NCI-H748 treated with DMSO at 0.1 percent for 48 hours (cell line): ENCODE results near the gene ZNF415.
"Not testable (repeated sequence)": the region's sequence is repeated elsewhere in the genome, so short reads cannot be mapped to it uniquely, and the experiment has no call there.

Experiments used
- DNase-seq: peaks from one replicate; lab custom pipeline; 2025; lab: John Stamatoyannopoulos, UW

ZNF415 gene

DNA sequence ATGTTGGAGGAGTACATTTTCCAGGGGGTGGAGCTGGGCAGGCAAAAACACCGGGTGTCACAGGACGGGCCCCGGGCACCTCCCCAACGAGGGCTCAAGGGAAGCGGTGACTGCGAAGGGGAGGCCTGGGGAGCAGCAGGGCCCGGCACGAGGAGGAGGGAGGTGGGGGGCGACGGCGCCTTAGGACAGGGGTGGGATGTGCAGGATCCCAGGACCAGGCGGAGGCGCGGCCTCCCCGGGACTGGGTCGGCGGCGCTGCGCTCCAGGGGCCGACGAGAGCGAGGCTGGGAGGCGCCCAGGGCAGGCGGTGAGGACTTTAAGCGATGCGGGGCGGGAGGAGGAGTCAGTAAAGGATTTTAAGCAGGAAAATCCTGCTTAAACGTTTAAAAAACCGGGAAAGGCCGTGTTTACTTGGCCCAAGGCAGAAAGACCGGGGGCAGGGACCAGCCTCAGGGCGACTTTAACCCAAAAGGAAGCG is 29.9 kb downstream of the ZNF415 start:
- peak; percentile 17 for DNase-seq

DNA sequence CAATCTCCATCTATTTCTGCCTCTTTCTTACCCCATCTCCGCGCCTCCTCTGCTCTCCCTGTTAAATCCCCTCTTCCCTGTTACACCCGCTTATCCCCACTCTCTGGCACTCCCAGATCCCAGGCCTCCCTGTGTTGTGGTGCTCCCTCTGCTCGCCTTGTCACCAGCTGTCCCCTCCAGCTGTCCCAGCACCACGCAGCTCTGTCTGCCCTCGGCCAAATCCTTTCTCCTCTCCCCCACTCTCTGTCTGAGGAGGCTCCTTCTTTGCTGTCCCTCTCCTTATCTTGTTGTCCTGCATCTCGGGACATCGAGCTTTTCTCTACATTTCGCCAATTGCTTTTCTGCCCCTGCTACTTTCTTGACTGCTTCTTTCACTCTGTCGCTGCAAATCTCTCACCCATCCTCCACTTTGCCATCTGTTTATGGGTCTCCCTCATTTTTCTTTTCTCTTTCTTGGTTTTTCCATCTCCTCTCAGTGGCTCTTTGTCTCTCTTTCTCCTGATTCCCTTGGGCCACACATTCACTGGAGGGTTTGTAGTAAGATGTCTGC is 30.4 kb downstream of the ZNF415 start:
- DNase-seq, result peak; percentile 6

DNA sequence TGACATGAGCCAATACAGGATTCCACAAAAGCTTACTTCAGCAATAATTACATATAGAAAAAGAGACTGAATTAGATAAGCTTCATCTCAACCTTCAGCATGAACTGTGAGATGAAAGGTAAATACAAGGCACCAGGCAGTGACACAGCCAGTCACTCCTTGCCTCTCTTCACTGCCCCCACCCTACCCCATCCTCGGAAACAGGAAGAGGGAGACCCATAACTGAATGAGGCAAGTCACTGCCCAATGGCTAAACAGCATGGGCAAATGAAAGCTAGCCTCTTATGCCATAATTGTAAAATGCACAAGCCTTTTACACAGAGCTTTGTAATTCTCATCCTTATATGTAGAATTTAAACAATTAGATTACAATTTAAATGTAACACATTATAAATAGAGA is 31.2 kb downstream of the ZNF415 start:
- no peak for DNase-seq

DNA sequence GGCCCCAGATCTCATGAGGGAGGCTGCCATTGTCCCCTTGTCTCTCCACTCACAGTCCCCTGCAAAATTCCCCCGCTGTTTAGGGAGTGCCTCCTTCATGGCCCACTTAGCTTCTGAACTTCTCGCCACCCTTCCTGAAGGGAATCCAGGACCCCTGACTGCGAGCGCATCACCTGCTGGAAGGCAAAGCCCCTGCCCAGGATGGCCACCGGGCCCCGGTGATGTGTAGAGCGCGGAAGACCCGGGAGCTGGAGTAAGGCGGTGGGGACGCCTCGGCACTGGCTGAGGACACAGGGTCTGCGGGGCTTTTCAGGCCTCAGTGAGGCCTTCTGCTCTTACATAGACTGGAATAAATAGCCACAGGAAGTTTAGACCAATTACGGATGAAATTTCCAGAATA is 34.1 kb downstream of the ZNF415 start:
- DNase-seq, result not testable (repeated sequence)

DNA sequence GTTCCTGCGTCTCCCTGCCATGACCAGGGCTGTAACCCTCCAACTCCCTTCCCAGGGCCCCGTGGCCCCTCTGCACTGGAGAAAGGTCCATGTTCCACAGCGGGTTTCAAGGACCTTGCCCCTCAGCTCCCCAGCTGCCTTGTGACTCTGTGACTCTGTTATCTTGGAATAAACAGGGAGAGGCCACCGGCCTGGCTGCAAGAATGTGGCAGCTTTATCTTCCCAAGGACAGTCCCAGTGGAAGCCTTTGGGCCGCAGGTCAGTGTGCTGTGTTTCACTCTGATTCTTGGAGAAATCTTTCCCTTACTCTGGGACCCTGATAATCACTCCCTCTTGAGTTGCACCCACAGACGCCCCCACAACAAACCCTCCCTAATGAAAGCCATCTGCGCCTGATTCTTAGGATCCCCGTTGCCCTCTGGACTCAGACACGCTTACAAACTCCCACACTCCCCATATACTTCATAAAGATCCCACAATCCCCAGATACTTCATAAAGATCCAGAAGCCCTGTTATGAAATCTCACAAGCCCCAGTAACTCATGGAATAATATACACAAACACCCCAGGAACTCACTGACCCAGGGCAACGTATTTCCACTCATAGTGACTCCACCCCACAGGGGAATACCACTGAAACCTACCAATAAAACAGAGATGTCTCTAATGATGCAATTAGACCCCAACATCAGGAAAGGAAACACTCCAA is 35.6 kb downstream of the ZNF415 start:
- DNase-seq, result not testable (repeated sequence)

DNA sequence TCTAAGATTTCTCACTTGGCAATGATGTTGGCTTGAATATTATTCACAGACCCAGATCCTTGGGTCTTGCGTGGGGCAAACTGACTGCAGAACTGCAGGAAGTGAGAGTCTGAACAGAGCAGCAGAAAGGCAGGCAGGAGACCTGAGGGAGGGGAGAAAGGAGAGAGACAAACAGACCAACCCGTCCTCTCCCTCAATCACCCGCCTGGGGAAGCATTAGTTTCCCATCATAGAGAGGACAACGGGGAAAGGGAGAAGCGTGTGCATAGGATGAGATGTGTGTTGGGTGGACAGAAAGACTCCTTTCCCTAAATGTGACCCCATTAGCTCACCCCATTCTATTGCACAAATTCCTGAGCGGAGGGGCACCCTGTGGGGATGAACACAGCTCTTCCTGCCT is 36.1 kb downstream of the ZNF415 start:
- DNase-seq, result not testable (repeated sequence)

DNA sequence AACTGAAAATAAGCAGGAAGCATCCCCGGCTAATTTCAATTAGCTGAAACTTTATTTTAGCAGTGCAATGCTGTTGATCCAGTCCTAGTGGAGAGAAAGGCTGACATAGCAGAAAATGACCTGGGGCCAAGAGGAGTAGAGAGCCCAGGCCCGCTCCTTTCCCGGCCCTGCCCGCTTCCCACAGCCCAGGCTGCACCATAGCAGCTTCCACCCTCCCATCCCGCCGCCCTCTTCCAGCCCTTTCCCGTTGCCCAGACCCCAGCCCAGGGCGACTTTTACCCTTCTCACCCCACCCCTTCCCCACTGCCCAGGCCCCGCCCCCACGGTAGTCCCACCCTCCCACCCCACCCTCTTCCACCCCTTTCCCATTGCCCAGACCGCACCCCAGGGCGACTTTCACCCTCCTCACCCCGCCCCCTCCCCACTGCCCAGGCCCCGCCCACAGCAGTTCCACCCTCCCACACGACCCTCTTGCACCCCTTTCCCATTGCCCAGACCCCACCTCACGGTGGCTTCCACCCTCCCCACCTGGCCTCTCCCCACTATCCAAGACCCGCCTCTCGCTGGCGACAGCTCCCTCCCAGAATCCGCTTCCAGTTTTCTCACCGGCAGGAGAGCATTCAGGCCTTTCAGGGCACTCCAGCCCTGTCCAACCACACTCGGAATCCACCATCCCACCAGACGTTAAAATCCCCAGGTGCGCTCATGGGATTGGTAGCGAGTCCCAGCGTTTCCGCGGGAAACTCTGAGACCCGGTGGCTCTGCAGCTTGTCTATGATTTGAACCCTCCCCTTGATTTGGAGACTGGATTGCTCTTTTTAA is 37.7 kb downstream of the ZNF415 start:
- DNase-seq, result no peak

DNA sequence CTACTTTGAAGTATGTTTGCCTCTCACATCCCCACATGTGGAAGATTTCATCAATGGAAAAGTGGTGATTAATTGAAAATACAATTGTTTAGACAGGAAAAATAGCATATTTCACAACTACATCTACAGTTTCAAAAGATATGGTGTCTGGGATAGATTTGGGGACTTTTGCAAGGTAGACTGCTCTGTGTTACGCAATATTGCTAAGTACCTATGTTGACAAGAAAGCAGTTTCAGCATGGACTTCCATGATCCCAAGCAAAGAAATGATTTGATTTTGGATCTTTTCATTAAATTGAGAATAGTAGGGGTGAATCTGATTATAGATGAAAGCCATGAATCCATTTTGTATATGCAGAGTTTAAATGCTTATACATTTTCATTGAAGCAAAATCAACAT is 40.0 kb downstream of the ZNF415 start:
- DNase-seq, result no peak

DNA sequence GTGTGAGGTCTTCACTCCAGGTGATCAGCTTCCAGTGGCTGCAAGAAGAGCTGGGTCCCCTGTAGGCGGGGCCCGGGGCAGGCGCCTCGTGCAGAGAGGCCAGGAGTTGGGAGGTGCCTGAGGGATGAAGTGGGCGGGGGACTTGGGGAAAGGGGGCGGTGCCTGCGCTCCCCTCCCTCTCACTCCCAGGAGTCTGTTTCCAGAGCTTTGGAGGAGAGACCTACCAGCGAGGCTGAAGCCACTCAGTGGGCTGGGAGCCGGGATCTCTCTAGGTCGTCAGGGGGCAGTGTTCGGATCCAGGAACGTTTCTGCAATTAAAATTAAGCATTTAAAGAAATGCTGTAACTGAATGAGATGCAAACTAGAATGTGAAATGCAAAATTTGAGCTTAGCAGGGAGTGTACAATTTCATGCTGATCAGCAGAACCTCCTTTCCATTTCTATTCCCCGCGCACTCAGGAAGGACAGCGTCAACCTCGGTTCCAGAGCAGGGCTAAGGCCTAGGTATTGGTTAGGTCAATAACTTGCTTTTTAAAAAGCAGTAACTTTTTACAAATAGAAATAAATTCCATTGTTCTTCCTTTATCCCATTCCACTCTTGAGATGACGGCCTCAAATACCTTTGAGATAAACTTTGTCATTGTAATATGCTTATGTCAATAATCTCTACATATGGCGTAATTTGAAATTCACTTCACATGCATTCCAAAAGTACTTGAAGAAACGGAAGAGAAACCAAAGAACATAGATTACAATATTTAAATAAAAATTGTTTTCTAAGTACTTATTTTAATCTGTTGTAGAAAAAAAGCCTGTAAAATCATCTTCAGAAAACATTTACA is 41.1 kb downstream of the ZNF415 start:
- DNase-seq, result no peak

DNA sequence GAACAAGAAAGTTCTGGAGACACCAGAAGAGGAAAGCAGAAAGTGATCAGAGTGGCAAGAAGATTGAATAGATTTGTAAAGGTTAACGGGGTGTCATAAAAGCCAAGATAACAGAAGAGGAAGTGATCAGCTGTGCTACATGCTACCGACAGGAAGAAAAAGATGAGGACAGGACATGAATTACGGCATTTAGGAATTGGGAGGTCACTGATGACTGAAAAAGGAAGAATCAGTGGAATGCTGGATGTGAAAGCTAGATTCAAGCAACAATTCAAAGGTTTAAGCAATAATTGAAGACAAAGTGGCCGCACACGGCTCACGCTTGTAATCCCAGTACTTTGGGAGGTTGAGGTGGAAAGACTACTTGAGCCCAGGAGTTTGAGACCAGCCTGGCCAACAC is 44.6 kb downstream of the ZNF415 start:
- no peak for DNase-seq

DNA sequence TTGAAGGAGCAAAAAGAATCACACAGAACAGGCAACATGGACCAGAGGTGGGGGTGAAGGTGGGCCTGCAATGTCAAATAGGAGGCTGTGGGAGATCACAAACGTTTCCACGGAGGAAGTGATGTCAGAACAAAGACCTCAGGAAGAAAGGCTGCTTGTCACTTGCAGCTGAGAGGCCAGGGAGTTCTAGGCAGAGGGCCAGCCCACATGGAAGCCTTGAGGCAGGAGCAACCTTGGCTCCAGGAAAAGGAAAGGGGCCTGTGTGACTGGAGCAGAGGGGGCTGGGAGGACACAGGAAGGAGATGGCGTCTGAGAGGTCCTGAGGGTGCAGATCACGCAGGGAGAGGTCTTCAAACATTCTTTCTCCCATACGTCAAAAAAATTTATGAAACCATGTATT is 45.8 kb downstream of the ZNF415 start:
- no peak for DNase-seq

DNA sequence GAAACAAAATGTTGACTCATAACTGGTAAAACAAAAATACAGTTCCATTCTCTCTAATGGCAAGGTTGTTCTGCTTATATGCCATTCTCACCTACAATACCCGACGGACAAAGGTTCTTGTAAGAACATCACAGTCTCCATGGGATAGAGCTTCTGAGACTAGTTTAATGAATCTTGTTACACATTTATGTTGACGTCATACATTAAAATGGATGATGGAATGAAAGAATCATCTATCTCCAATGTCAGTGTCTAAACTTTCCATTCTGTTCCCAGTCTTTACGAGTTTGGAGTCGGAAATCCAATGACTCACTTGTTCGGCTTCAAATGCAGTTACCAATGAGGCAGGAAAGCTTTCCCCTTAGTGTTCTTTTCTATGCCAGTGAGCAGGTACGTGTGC is 47.2 kb downstream of the ZNF415 start:
- no peak for DNase-seq

DNA sequence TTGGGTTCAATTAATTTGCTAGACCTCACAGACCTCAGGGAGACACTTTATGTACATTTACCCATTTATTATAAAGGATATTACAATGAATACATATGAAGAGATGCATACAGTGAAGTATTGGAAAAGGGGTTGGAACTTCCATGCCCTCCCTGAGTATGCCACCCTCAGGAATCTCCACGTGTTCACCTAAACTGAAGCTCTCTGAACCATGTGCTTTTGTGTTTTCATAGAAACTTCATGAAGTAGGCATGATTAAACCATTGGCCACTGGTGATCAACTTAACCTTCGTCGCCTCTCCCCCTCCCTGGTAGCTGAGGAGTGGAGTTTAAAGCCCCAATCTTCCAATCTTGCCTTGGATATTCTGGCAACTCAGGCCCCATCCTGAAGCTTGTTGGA is 49.8 kb downstream of the ZNF415 start:
- no peak for DNase-seq

DNA sequence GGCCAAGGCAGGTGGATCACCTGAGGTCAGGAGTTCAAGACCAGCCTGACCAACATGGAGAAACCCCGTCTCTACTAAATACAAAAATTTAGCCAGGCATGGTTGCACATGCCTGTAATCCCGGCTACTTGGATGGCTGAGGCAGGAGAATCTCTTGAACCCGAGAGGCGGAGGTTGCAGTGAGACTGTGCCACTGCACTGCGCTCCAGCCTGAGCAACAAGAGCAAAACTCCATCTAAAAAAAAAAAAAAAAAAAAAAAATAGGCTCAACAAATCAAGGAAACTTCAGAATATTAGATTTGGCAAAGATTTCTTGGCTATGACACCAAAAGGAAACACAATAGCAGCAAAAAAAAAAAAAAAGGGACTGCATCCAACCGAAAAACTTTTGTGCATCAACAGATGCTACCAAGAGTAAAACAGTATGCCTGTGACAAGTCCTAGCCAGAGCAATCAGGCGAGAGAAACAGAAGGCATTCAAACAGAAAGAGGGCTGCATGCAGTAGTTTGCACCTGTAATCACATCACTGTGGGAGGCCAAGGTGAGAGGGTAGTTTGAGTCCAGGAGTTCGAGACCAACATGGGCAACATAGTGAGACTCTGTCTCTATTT is 53.3 kb downstream of the ZNF415 start:
- DNase-seq, result no peak

DNA sequence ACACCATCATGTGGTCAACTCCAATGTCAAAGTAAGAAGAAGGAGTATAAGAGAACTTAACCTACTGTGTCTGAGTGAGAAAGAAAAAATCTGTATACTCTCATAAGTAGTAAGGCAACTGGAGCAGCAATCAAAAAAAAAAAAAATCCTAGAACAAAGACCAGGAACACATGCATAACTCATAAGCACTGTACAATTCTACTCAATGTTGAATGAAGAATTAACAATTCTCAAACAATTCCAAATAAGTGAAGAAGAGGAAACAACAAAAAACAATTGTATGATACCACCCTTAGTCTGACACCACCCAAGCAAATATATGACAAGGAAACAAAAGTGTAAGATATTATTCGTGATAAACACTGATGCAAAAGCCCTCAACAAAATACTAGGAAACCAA is 54.0 kb downstream of the ZNF415 start:
- DNase-seq, result no peak

DNA sequence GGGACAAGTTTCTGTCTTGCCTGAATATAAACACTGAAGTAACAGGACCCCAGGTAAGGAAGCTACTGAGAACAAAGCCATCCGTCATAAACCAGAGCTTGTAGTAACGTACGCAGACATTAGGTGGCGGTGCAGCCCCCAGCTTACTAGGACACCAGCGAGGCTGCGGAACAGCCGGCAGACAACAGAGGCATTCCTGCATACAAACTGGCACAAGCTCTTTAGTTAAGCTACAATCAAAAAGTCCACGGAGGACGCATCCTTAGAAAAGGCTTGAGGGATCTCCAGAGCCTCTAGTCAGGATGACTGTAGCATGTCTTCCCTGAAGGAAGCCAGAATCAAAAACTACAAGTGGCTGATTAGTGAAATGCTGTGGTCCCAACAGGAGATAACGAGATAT is 55.7 kb downstream of the ZNF415 start:
- DNase-seq, result no peak

DNA sequence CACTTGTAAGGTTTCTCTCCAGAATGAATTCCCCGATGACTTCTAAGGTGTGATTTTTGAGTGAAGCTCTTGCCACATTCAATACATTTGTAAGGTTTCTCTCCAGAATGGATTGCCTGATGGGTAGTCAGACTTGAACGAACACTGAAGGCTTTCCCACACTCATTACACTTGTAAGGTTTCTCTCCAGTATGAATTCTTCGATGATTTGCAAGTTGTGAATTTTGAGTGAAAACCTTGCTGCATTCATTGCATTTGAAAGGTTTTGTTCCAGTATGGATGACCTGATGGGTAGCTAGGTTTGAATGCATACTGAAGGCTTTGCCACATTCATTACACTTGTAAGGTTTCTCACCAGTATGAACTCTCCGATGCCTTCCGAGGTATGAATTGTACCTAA is 63.9 kb downstream of the ZNF415 start:
- no peak for DNase-seq

DNA sequence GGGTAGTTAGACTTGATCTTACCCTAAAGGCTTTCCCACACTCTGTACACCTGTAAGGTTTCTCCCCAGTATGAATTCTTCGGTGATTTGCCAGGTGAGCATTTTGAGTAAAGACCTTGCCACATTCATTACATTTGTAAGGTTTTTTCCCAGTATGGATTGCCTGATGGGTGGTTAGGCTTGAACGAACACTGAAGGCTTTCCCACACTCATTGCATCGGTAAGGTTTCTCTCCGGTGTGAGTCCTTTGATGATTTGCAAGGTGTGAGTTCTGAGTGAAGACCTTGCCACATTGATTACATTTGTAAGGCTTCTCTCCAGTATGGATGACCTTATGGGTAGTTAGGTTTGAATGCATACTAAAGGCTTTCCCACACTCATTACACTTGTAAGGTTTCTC is 64.5 kb downstream of the ZNF415 start:
- DNase-seq, result no peak

DNA sequence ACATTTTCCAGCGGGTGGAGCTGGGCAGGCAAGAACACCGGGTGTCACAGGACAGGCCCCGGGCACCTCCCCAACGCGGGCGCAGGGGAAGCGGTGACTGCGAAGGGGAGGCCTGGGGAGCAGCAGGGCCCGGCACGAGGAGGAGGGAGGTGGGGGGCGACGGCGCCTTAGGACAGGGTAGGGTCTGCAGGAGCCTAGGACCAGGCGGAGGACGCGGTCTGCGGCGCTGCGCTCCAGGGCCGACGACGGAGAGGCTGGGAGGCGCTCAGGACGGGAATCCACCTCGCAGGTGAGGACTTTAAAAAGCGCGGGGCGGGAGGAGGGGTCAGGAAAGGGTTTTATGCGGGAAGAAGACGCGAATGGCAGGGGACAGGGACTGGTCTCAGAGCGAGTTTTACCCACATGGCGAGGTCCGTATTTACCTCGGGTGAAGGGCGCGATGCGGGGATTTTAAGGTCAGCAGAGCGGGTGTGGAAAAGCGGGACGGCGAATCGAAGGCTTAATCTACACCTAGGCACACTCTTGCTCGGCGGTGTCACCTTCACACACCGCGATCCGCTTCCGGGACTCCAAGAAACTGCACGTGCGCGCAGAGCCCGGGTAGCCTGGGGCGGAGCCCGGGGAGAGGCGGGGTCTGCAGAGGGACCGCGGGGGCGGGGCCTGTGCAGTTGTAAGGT is 74.7 kb downstream of the ZNF415 start:
- no peak for DNase-seq
